ENCODE data around the gene ATL3. TPM values are rescaled to one million over a fixed set of nuclear protein-coding genes. Genes with fewer than 3 reads are reported as not detected.
"Not testable (repeated sequence)": the region's sequence is repeated elsewhere in the genome, so short reads cannot be mapped to it uniquely, and the experiment has no call there.

ATL3 gene
- total RNA-seq, 2 donors from 2014 or later, result 17.9 to 33.5 TPM

GRCh38 chr11:63583357-63583677 lies 87.9 kb downstream of the ATL3 start:
- Histone ChIP-seq H3K27me3 (no peaks in the 10 kb centered on the region), H3K36me3 (peaks cover 61% of the 10 kb centered on the region), H3K4me3 (no peak overlapping the region), H3K4me1 (peaks cover 0 to 20% of the 10 kb centered on the region in 2 donors), H3K9me3 (peaks cover 0 to 23% of the 10 kb centered on the region in 2 donors), H3K27ac (peak overlapping the region in 1 of 2 donors; percentile 5)
- no peak for TF ChIP-seq CTCF (IDR thresholded peaks at IDR 0.05)
- DNase-seq (ENCODE audit: low spot score), result no peak

GRCh38 chr11:63581224-63581623 lies 90.0 kb downstream of the ATL3 start:
- Histone ChIP-seq H3K36me3 (peaks cover 50% of the 10 kb centered on the region), H3K4me1 (peaks cover 0 to 11% of the 10 kb centered on the region in 2 donors), H3K9me3 (peaks cover 0 to 23% of the 10 kb centered on the region in 2 donors)
- not testable (repeated sequence) for DNase-seq (ENCODE audit: low spot score); H3K27me3 ChIP-seq; H3K4me3 ChIP-seq; H3K27ac ChIP-seq

- not testable (repeated sequence) for H3K27me3 ChIP-seq; H3K4me3 ChIP-seq; H3K27ac ChIP-seq; DNase-seq (ENCODE audit: low spot score)
- Histone ChIP-seq H3K4me1 (peaks cover 0 to 27% of the 10 kb centered on the region in 2 donors), H3K9me3 (peaks cover 0 to 23% of the 10 kb centered on the region in 2 donors), H3K36me3 (peaks cover 41% of the 10 kb centered on the region)
Measured at GRCh38 chr11:63578882-63579281, 92.3 kb downstream of the ATL3 start.

- Histone ChIP-seq H3K4me3 (peak overlapping the region; percentile 3 to 30), H3K9me3 (peaks cover 0 to 5% of the 10 kb centered on the region in 2 donors), H3K27ac (peak overlapping the region; percentile 47 to 57), H3K4me1 (peaks cover 0 to 19% of the 10 kb centered on the region in 2 donors), H3K27me3 (no peaks in the 10 kb centered on the region), H3K36me3 (peaks cover 11% of the 10 kb centered on the region)
- no peak for TF ChIP-seq CTCF (IDR thresholded peaks at IDR 0.05)
- peak; percentile 79 for DNase-seq (ENCODE audit: low spot score)
Measured at GRCh38 chr11:63574856-63575602, 96.1 kb downstream of the ATL3 start.

Other genes with a start within 250 kb of the ATL3 start
- gene PLAAT5, start 180.2 kb downstream of the ATL3 start, total RNA-seq, result 1 to 10 TPM; 4.0 to 5.3 TPM
- gene LGALS12, start 165.3 kb downstream of the ATL3 start, total RNA-seq, result 1 to 10 TPM in 1 of 2 donors, not detected in 1; 2.9 TPM
- 10 to 100 TPM; 11.3 to 18.2 TPM for gene PLAAT4, start 134.6 kb downstream of the ATL3 start, total RNA-seq
- gene PLAAT2, start 108.0 kb downstream of the ATL3 start, total RNA-seq, result not detected
- 100 to 1,000 TPM; 111 TPM for gene PLAAT3, start 56.9 kb downstream of the ATL3 start, total RNA-seq
- gene RTN3, start 10.1 kb upstream of the ATL3 start, total RNA-seq, result 10 to 100 TPM; 64.4 to 96.3 TPM
- 10 to 100 TPM; 12.2 to 18.5 TPM for gene ZFTA, start 97.4 kb upstream of the ATL3 start, total RNA-seq
- 10 to 100 TPM in 1 of 2 donors, 1 to 10 TPM in 1; 7.0 to 12.1 TPM for gene SPINDOC, start 142.1 kb upstream of the ATL3 start, total RNA-seq
- gene MARK2, start 167.7 kb upstream of the ATL3 start, total RNA-seq, result 10 to 100 TPM; 29.3 to 31.5 TPM
- 1 to 10 TPM in 1 of 2 donors, under 1 TPM in 1; 0.90 to 1.7 TPM for gene RCOR2, start 245.8 kb upstream of the ATL3 start, total RNA-seq